ENCODE measurements around the gene EIF3D. TPM values are rescaled to one million over a fixed set of nuclear protein-coding genes. Genes with fewer than 3 reads are reported as not detected.

The EIF3D gene
- total and polyA plus RNA-seq, 9 donors = 166 to 351 (median 224) TPM

GRCh38 chr22:36461665-36462649 lies 67.0 kb downstream of the EIF3D start:
- H3K4me1 ChIP-seq (ENCODE audit: insufficient read depth) = peaks cover 10% of the 10 kb centered on the region
- no peaks in the 10 kb centered on the region for H3K36me3 ChIP-seq
- DNase-seq = no peak
- WGBS, 3 donors = 73 to 78% (median 73%) methylated on average over 16 of the region's 16 CpGs
- no peaks in the 10 kb centered on the region for H3K27me3 ChIP-seq
- H3K9me3 ChIP-seq = no peaks in the 10 kb centered on the region
- TF ChIP-seq EP300 (IDR thresholded peaks at IDR 0.05) (no peak), POLR2A (IDR thresholded peaks at IDR 0.05) (no peak), CTCF (IDR thresholded peaks at IDR 0.05) (no peak)
- H3K27ac ChIP-seq = no peak overlapping the region
- intact Hi-C loops (cut with DNase I) = loop anchor here in 2 of 4 donors (10.0 kb wide), 2 partner anchors 87 to 107 kb away; no protein-coding TSS in a partner anchor
- H3K4me3 ChIP-seq = no peak overlapping the region

Other genes with a start within 250 kb of the EIF3D start
- gene MYH9, start 141.2 kb downstream of the EIF3D start, total RNA-seq = 100 to 1,000 TPM; 128 to 452 (median 348) TPM
- gene MYH9, start 141.2 kb downstream of the EIF3D start, polyA plus RNA-seq = 100 to 1,000 TPM; 196 to 530 TPM
- 10 to 100 TPM; 60.9 to 93.7 (median 78.2) TPM for gene TXN2, start 47.5 kb downstream of the EIF3D start, total RNA-seq
- 100 to 1,000 TPM in 1 of 2 donors, 10 to 100 TPM in 1; 87.4 to 118 TPM for gene TXN2, start 47.5 kb downstream of the EIF3D start, polyA plus RNA-seq
- gene FOXRED2, start 22.1 kb downstream of the EIF3D start, total RNA-seq = 10 to 100 TPM in 5 of 7 donors, 1 to 10 TPM in 2; 6.9 to 30.7 (median 26.1) TPM
- 10 to 100 TPM; 13.0 to 17.6 TPM for gene FOXRED2, start 22.1 kb downstream of the EIF3D start, polyA plus RNA-seq
- gene CACNG2, start 174.6 kb upstream of the EIF3D start, total RNA-seq = not detected
- not detected for gene CACNG2, start 174.6 kb upstream of the EIF3D start, polyA plus RNA-seq
- 10 to 100 TPM; 26.0 to 38.8 (median 29.5) TPM for gene IFT27, start 247.0 kb upstream of the EIF3D start, total RNA-seq
- 10 to 100 TPM; 14.2 to 20.0 TPM for gene IFT27, start 247.0 kb upstream of the EIF3D start, polyA plus RNA-seq